Measurements from ENCODE around the gene GABRG3.

GRCh38 chr15:27317736-27318135 lies 346.8 kb downstream of the GABRG3 start:
- TF ChIP-seq CREB1 (CRISPR knock-in tag; IDR thresholded peaks at IDR 0.05; ENCODE audit: low read depth) (no peak), POLR2AphosphoS5 (IDR thresholded peaks at IDR 0.05; ENCODE audit: low read depth) (no peak), EZH2phosphoT487 (IDR thresholded peaks at IDR 0.05; ENCODE audit: unreplicated experiment) (no peak), ZNF114 (CRISPR knock-in tag; IDR thresholded peaks at IDR 0.05) (no peak), ZNF462 (CRISPR knock-in tag; IDR thresholded peaks at IDR 0.05) (no peak), EZH2 (IDR thresholded peaks at IDR 0.05; ENCODE audit: low read depth, unreplicated experiment) (no peak)
- TF ChIP-seq, protein P1, sequence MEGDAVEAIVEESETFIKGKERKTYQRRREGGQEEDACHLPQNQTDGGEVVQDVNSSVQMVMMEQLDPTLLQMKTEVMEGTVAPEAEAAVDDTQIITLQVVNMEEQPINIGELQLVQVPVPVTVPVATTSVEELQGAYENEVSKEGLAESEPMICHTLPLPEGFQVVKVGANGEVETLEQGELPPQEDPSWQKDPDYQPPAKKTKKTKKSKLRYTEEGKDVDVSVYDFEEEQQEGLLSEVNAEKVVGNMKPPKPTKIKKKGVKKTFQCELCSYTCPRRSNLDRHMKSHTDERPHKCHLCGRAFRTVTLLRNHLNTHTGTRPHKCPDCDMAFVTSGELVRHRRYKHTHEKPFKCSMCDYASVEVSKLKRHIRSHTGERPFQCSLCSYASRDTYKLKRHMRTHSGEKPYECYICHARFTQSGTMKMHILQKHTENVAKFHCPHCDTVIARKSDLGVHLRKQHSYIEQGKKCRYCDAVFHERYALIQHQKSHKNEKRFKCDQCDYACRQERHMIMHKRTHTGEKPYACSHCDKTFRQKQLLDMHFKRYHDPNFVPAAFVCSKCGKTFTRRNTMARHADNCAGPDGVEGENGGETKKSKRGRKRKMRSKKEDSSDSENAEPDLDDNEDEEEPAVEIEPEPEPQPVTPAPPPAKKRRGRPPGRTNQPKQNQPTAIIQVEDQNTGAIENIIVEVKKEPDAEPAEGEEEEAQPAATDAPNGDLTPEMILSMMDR (conservative IDR thresholded peaks at IDR 0.05; ENCODE audit: low read depth in 2 of 2), result no peak
- TF ChIP-seq, protein P2, sequence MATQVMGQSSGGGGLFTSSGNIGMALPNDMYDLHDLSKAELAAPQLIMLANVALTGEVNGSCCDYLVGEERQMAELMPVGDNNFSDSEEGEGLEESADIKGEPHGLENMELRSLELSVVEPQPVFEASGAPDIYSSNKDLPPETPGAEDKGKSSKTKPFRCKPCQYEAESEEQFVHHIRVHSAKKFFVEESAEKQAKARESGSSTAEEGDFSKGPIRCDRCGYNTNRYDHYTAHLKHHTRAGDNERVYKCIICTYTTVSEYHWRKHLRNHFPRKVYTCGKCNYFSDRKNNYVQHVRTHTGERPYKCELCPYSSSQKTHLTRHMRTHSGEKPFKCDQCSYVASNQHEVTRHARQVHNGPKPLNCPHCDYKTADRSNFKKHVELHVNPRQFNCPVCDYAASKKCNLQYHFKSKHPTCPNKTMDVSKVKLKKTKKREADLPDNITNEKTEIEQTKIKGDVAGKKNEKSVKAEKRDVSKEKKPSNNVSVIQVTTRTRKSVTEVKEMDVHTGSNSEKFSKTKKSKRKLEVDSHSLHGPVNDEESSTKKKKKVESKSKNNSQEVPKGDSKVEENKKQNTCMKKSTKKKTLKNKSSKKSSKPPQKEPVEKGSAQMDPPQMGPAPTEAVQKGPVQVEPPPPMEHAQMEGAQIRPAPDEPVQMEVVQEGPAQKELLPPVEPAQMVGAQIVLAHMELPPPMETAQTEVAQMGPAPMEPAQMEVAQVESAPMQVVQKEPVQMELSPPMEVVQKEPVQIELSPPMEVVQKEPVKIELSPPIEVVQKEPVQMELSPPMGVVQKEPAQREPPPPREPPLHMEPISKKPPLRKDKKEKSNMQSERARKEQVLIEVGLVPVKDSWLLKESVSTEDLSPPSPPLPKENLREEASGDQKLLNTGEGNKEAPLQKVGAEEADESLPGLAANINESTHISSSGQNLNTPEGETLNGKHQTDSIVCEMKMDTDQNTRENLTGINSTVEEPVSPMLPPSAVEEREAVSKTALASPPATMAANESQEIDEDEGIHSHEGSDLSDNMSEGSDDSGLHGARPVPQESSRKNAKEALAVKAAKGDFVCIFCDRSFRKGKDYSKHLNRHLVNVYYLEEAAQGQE (IDR thresholded peaks at IDR 0.05; ENCODE audit: unreplicated experiment), result no peak

Measured in GM23338 (cell line).